ENCODE measurements around the gene LRRC74A.

DNA sequence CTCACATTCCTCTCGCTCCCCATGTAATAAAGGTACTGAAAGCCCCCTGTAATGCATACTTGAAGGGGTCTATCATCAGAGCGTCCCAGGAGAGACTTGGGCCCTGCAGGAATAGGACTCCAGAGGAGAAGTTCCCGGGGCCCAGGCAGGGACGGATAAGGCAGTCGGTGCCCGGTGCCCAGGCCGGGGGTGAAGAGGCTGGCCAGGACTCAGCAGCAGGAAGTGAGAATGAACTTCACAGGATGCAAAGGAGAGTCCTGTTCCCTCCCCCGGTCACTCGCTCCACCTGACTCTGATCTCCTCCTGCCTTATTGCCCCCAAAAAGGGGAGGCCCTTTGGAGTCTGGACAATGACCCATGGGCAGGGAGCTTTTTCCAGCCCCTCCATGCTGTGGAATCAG lies 40.2 kb downstream of the LRRC74A start:
- TF ChIP-seq, protein P1, sequence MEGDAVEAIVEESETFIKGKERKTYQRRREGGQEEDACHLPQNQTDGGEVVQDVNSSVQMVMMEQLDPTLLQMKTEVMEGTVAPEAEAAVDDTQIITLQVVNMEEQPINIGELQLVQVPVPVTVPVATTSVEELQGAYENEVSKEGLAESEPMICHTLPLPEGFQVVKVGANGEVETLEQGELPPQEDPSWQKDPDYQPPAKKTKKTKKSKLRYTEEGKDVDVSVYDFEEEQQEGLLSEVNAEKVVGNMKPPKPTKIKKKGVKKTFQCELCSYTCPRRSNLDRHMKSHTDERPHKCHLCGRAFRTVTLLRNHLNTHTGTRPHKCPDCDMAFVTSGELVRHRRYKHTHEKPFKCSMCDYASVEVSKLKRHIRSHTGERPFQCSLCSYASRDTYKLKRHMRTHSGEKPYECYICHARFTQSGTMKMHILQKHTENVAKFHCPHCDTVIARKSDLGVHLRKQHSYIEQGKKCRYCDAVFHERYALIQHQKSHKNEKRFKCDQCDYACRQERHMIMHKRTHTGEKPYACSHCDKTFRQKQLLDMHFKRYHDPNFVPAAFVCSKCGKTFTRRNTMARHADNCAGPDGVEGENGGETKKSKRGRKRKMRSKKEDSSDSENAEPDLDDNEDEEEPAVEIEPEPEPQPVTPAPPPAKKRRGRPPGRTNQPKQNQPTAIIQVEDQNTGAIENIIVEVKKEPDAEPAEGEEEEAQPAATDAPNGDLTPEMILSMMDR (IDR thresholded peaks at IDR 0.05), result no peak
- no peak for TF ChIP-seq POLR2A (IDR thresholded peaks at IDR 0.05)

Measured in thyroid gland (tissue), 4 donors.